BE2C (cell line): ENCODE data around the gene CKAP5.
"Not testable (repeated sequence)": the region's sequence is repeated elsewhere in the genome, so short reads cannot be mapped to it uniquely, and the experiment has no call there.

Source experiments
- DNase-seq: peaks from one replicate; pipeline ENCODE4 v3.0.0-alpha.2; 2020
- H3K27me3 ChIP-seq: fragments of 250-450 bp; sonication (Bioruptor Pico); 2 replicates; pipeline ENCODE4 v1.5.1; 2020; ENCODE audit warnings: mild to moderate bottlenecking
- H3K36me3 ChIP-seq: fragments of 250-450 bp; sonication (Bioruptor Pico); 2 replicates; pipeline ENCODE4 v1.5.1; 2020; ENCODE audit warnings: mild to moderate bottlenecking
- H3K4me1 ChIP-seq: fragments of 250-450 bp; sonication (Bioruptor Pico); 2 replicates; pipeline ENCODE4 v1.5.1; 2020
- H3K4me3 ChIP-seq: 2 replicates; pipeline ENCODE4 v1.5.1; 2011; ENCODE audit warnings: low read depth, low read length
- H3K9me3 ChIP-seq: fragments of 250-450 bp; sonication (Bioruptor Pico); 2 replicates; pipeline ENCODE4 v1.5.1; 2020
- TF ChIP-seq, protein P1 (sequence below): IDR thresholded peaks from 2 replicates; pipeline ENCODE4 v1.5.1; 2012; ENCODE audit warnings: mild to moderate bottlenecking, low read depth, low read length

CKAP5 gene

GRCh38 chr11:46721286-46721685, 124.8 kb downstream of the CKAP5 start:
- H3K9me3 ChIP-seq = no peaks in the 10 kb centered on the region
- H3K4me3 ChIP-seq = no peak overlapping the region
- TF ChIP-seq, protein P1, sequence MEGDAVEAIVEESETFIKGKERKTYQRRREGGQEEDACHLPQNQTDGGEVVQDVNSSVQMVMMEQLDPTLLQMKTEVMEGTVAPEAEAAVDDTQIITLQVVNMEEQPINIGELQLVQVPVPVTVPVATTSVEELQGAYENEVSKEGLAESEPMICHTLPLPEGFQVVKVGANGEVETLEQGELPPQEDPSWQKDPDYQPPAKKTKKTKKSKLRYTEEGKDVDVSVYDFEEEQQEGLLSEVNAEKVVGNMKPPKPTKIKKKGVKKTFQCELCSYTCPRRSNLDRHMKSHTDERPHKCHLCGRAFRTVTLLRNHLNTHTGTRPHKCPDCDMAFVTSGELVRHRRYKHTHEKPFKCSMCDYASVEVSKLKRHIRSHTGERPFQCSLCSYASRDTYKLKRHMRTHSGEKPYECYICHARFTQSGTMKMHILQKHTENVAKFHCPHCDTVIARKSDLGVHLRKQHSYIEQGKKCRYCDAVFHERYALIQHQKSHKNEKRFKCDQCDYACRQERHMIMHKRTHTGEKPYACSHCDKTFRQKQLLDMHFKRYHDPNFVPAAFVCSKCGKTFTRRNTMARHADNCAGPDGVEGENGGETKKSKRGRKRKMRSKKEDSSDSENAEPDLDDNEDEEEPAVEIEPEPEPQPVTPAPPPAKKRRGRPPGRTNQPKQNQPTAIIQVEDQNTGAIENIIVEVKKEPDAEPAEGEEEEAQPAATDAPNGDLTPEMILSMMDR = no peak
- H3K36me3 ChIP-seq = no peaks in the 10 kb centered on the region
- H3K27me3 ChIP-seq = no peaks in the 10 kb centered on the region
- no peak for DNase-seq
- no peaks in the 10 kb centered on the region for H3K4me1 ChIP-seq

- Histone ChIP-seq H3K4me3 (no peak overlapping the region), H3K36me3 (no peaks in the 10 kb centered on the region), H3K9me3 (no peaks in the 10 kb centered on the region), H3K4me1 (no peaks in the 10 kb centered on the region), H3K27me3 (no peaks in the 10 kb centered on the region)
- TF ChIP-seq, protein P1 = no peak
- no peak for DNase-seq
Observed at GRCh38 chr11:46719543-46720218, 126.4 kb downstream of the CKAP5 start.

DNA sequence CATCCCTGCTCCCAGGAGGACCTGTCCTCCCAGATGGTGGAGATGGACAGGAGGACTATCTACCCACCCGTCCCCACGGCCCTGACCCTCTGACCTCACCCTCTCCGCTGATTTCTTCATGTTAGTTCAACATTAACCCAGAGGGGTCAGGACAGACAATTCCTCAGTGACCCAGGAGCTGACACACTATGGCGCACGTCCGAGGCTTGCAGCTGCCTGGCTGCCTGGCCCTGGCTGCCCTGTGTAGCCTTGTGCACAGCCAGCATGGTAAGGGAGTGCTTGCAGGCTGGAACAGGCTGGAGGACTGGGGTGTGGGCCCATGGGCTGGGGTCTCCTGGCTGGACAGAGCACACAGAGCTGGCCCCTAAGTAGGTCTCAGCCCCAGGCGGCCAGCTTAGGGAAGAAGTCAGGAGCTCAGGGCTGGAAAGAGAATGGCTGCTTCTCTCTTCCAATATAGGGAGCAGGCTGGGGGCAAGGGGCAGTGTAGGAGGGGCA, 127.0 kb downstream of the CKAP5 start, which contains the start of gene F2:
Gene F2 (plus strand): TSS at position 166 of the 495 bp plus-strand sequence. CDS start 23 bp downstream, at position 189.
- DNase-seq = no peak
- H3K36me3 ChIP-seq = no peaks in the 10 kb centered on the region
- no peaks in the 10 kb centered on the region for H3K27me3 ChIP-seq
- no peaks in the 10 kb centered on the region for H3K9me3 ChIP-seq
- no peak within 1 kb of the TSS for H3K4me3 ChIP-seq
- no peaks in the 10 kb centered on the region for H3K4me1 ChIP-seq
- TF ChIP-seq, protein P1 = no peak

- H3K27me3 ChIP-seq = no peaks in the 10 kb centered on the region
- H3K4me1 ChIP-seq = no peaks in the 10 kb centered on the region
- H3K9me3 ChIP-seq = no peaks in the 10 kb centered on the region
- TF ChIP-seq, protein P1 = no peak
- no peak for DNase-seq
- H3K36me3 ChIP-seq = no peaks in the 10 kb centered on the region
- H3K4me3 ChIP-seq = no peak overlapping the region
Observed at GRCh38 chr11:46718155-46719019, 127.7 kb downstream of the CKAP5 start.

- not testable (repeated sequence) for H3K4me3 ChIP-seq, H3K36me3 ChIP-seq, DNase-seq, H3K4me1 ChIP-seq, H3K27me3 ChIP-seq, H3K9me3 ChIP-seq
Observed at GRCh38 chr11:46717825-46718154, 128.3 kb downstream of the CKAP5 start.

GRCh38 chr11:46712874-46713576, 133.1 kb downstream of the CKAP5 start:
- TF ChIP-seq, protein P1 = no peak
- H3K4me1 ChIP-seq = no peaks in the 10 kb centered on the region
- H3K27me3 ChIP-seq = no peaks in the 10 kb centered on the region
- no peaks in the 10 kb centered on the region for H3K9me3 ChIP-seq
- no peak for DNase-seq
- H3K4me3 ChIP-seq = no peak overlapping the region
- no peaks in the 10 kb centered on the region for H3K36me3 ChIP-seq
